AG04449 (cell line): ENCODE measurements around the gene ZBTB48.

Experiments
- CTCF ChIA-PET: fragments of 350-600 bp; formaldehyde crosslinking; extraction: SDS; loops from one replicate; lab custom pipeline; 2021; ENCODE audit warnings: antibody characterized with exemption; lab: Yijun Ruan, JAX
- POLR2A ChIA-PET: fragments of 400-600, 350-600 bp; formaldehyde crosslinking; extraction: SDS; loops from one replicate; lab custom pipeline; 2020; ENCODE audit warnings: antibody characterized with exemption, inconsistent platforms; lab: Yijun Ruan, JAX
- DNase-seq: peaks from one replicate; pipeline ENCODE4 v3.0.0-alpha.2; 2010; ENCODE audit warnings: low read depth, low spot score
- H3K4me3 ChIP-seq: 2 replicates; pipeline ENCODE4 v1.5.1; 2011; ENCODE audit warnings: low read depth, mild to moderate bottlenecking, control low read depth, low read length
- TF ChIP-seq, protein P1 (sequence below): IDR thresholded peaks from one replicate; pipeline ENCODE4 v1.5.1; 2011; ENCODE audit warnings: mild to moderate bottlenecking, moderate library complexity, low read length, control low read depth, inconsistent platforms; ENCODE audit not compliant: insufficient read depth; ENCODE audit errors: missing control alignments

ZBTB48 gene

DNA sequence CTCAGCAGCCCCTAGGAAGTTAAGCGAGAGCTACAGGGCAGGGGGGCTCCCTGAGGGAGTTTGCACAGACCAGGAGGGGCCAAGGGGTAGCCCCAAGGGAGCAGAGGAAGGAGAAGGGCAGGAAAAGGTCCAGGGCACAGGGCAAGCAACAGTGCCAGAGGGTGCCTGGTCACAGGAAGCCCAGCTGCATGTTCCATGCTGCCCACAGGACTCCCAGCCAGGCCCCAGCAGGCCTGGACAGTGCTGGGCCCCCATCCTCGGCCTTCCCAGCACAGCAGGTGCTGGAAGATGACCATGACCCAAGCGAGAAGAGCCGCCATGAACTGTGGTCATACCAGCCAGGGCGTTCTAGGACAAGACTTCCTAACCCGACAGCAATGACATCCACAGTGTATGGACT is 11.8 kb downstream of the ZBTB48 start:
- DNase-seq = no peak
- ChIA-PET CTCF (interaction anchor here (1.2 kb wide), 1 partner anchor 37 kb away, joined by 6 read pairs; the partner anchor contains the start of genes NOL9 and TAS1R1), POLR2A (interaction anchor here (4.5 kb wide), 1 partner anchor 11 kb away, joined by 17 read pairs; the partner anchor contains the start of gene KLHL21)
- TF ChIP-seq, protein P1, sequence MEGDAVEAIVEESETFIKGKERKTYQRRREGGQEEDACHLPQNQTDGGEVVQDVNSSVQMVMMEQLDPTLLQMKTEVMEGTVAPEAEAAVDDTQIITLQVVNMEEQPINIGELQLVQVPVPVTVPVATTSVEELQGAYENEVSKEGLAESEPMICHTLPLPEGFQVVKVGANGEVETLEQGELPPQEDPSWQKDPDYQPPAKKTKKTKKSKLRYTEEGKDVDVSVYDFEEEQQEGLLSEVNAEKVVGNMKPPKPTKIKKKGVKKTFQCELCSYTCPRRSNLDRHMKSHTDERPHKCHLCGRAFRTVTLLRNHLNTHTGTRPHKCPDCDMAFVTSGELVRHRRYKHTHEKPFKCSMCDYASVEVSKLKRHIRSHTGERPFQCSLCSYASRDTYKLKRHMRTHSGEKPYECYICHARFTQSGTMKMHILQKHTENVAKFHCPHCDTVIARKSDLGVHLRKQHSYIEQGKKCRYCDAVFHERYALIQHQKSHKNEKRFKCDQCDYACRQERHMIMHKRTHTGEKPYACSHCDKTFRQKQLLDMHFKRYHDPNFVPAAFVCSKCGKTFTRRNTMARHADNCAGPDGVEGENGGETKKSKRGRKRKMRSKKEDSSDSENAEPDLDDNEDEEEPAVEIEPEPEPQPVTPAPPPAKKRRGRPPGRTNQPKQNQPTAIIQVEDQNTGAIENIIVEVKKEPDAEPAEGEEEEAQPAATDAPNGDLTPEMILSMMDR = no peak
- H3K4me3 ChIP-seq = no peak overlapping the region

- no peak overlapping the region for H3K4me3 ChIP-seq
- CTCF ChIA-PET = interaction anchor here (1.3 to 1.5 kb wide), 2 partner anchors 8 to 106 kb away, joined by 3 to 4 read pairs; no protein-coding TSS in a partner anchor
- POLR2A ChIA-PET = interaction anchor here (4.5 kb wide), 1 partner anchor 10 kb away, joined by 17 read pairs; the partner anchor contains the start of gene KLHL21
- TF ChIP-seq, protein P1 = no peak
- no peak for DNase-seq
These were observed 12.6 kb downstream of the ZBTB48 start for GRCh38 chr1:6592441-6592840.

- no peak overlapping the region for H3K4me3 ChIP-seq
- CTCF ChIA-PET = interaction anchor here (1.3 to 1.5 kb wide), 2 partner anchors 9 to 107 kb away, joined by 3 to 4 read pairs; no protein-coding TSS in a partner anchor
- POLR2A ChIA-PET = interaction anchor here (4.5 kb wide), 1 partner anchor 10 kb away, joined by 17 read pairs; the partner anchor contains the start of gene KLHL21
- no peak for DNase-seq
- TF ChIP-seq, protein P1 = no peak
These were observed 13.2 kb downstream of the ZBTB48 start for GRCh38 chr1:6592865-6593593.

DNA sequence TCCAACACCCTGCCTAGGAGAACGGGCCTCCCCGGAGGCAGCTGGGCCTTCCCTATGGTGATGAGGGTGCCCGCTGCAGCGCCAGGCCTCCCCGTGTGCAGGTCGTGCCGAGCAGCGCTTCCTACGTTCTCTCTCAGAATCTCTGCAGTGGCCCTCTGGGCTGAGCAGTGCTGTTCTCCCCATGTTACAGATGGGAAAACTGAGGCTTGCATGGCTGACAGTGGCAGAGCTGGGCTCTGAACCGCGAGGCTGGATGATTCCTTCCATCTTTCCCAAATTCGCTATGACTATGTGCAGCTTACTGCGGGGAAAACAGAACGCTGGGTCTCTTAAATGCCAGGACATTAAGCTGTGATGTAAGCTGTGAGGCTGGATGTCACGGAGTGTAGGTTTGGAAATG is 14.0 kb downstream of the ZBTB48 start:
- no peak overlapping the region for H3K4me3 ChIP-seq
- ChIA-PET CTCF (no interaction called here), POLR2A (interaction anchor here (4.5 kb wide), 1 partner anchor 9 kb away, joined by 17 read pairs; the partner anchor contains the start of gene KLHL21)
- TF ChIP-seq, protein P1 = no peak
- DNase-seq = no peak

DNA sequence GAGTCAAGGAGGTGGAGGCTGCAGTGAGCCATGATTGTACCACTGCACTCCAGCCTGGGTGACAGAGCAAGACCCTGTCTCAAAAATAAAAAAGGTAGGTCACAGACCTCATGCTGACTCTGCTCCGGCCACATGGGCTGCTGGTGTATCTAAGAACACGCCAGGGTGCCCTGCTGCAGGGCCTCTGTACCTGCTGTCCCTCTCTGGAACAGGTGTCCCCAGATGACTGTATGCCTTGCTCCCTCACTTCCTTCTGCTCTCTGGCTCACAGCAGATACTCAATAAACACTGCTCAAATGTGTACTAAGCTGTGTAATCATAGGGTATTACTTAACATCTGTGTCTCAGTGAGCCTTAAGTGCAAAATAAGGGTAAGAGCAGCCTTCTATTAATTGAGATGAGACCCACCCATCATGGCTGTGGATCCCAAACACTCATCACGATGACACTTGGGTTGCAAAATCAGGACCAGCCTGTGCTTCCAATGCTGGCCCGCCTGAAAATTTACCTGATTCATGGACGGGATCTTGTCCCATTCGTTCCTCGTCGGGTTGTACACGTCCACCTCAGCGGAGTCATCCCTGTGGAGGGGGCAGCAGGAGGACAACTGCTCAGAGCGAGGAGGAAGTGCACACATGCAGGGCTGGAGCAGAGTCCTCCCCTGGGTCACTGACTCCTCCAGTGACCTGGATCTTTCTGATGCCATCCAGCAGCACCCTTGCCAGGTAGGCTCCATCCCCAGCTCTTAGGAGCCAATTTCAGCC is 15.4 kb downstream of the ZBTB48 start:
- H3K4me3 ChIP-seq = no peak overlapping the region
- CTCF ChIA-PET = interaction anchor here (1.6 kb wide), 1 partner anchor 51 kb away, joined by 3 read pairs; no protein-coding TSS in a partner anchor
- DNase-seq = no peak
- TF ChIP-seq, protein P1 = no peak
- POLR2A ChIA-PET = interaction anchor here (1.0 to 4.5 kb wide), 2 partner anchors 8 to 14 kb away, joined by 3 to 17 read pairs; partner anchors contain the start of gene KLHL21

GRCh38 chr1:6596351-6596750 is 16.6 kb downstream of the ZBTB48 start:
- TF ChIP-seq, protein P1 = no peak
- ChIA-PET POLR2A (no interaction called here), CTCF (interaction anchor here (1.0 kb wide), 1 partner anchor 58 kb away, joined by 3 read pairs; no protein-coding TSS in a partner anchor)
- no peak overlapping the region for H3K4me3 ChIP-seq
- DNase-seq = no peak
